ENCODE measurements around the gene WDSUB1. TPM values are rescaled to one million over a fixed set of nuclear protein-coding genes. Genes with fewer than 3 reads are reported as not detected.

Gene WDSUB1
- total and polyA plus RNA-seq, 4 donors = 5.2 to 11.3 (median 8.6) TPM

DNA sequence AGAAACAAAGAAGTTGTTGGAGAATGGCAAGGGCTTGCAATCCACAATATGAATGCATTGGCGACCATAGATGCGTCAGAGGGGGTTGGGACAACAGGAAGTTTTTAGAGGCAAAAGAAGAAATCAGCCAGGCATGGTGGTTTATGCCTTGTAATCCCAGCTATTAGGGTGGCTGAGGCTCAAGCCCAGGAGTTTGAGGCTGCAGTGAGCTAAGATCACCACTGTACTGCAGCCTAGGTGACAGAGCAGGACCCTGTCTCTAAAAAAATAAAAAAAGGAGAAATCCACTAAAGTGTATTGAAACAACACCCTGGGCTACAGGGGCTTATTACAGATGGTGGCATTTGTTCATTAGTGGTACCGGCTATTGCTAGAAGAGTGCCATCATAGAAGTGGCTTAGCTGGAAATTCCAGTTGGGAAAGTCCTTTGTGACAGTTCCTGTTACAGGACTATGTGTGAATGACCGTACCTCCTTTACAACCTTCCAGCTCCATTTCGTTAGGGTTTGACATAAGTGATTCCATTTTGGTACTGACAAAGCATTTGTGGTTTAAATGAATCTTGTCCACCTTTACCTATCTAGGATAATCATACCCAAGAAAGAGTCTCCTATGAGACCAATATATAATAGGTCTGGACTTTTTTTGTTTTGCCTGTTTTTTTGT lies 10.7 kb upstream of the WDSUB1 start:
- H3K9me3 ChIP-seq (ENCODE audit: control insufficient read depth, low read length) = no peaks in the 10 kb centered on the region
- ATAC-seq (ENCODE audit: low FRiP score) = no peak
- no peaks in the 10 kb centered on the region for H3K36me3 ChIP-seq (ENCODE audit: control insufficient read depth in 1 of 2, insufficient read depth in 2 of 2, low read length in 1 of 2)
- DNase-seq = no peak
- H3K4me1 ChIP-seq (ENCODE audit: control insufficient read depth in 1 of 2, insufficient read depth in 2 of 2, low read length in 2 of 2) = no peaks in the 10 kb centered on the region
- H3K4me3 ChIP-seq (ENCODE audit: low read length in 2 of 2) = no peak overlapping the region
- no peaks in the 10 kb centered on the region for H3K27me3 ChIP-seq (ENCODE audit: control insufficient read depth in 1 of 2, insufficient read depth in 2 of 2, low read length in 1 of 2)
- H3K27ac ChIP-seq (ENCODE audit: low read depth in 1 of 2, low read length in 2 of 2) = no peak overlapping the region
- intact Hi-C loops (cut with DNase I) = no loop called here
- WGBS, 2 donors = 89 to 93% methylated on average over 5 of the region's 5 CpGs

- DNase-seq (no peak), ATAC-seq (ENCODE audit: low FRiP score) (no peak)
- intact Hi-C loops (cut with DNase I) = no loop called here
Measured at GRCh38 chr2:159292157-159292556, 5.7 kb upstream of the WDSUB1 start.

GRCh38 chr2:159290289-159290907 lies 3.9 kb upstream of the WDSUB1 start:
- no peaks in the 10 kb centered on the region for H3K9me3 ChIP-seq (ENCODE audit: control insufficient read depth, low read length)
- DNase-seq (no peak), ATAC-seq (ENCODE audit: low FRiP score) (no peak)
- H3K27me3 ChIP-seq (ENCODE audit: control insufficient read depth in 1 of 2, insufficient read depth in 2 of 2, low read length in 1 of 2) = no peaks in the 10 kb centered on the region
- WGBS, 2 donors = 60 to 64% methylated on average over 7 of the region's 7 CpGs
- H3K36me3 ChIP-seq (ENCODE audit: control insufficient read depth in 1 of 2, insufficient read depth in 2 of 2, low read length in 1 of 2) = no peaks in the 10 kb centered on the region
- no peaks in the 10 kb centered on the region for H3K4me1 ChIP-seq (ENCODE audit: control insufficient read depth in 1 of 2, insufficient read depth in 2 of 2, low read length in 2 of 2)
- no peak overlapping the region for H3K27ac ChIP-seq (ENCODE audit: low read depth in 1 of 2, low read length in 2 of 2)
- no peak overlapping the region for H3K4me3 ChIP-seq (ENCODE audit: low read length in 2 of 2)
- intact Hi-C loops (cut with DNase I) = no loop called here

More at GRCh38 chr2:159292157-159292556, 5.7 kb upstream of the WDSUB1 start:
- Histone ChIP-seq H3K27me3 (ENCODE audit: control insufficient read depth in 1 of 2, insufficient read depth in 2 of 2, low read length in 1 of 2) (no peaks in the 10 kb centered on the region), H3K4me3 (ENCODE audit: low read length in 2 of 2) (no peak overlapping the region), H3K27ac (ENCODE audit: low read depth in 1 of 2, low read length in 2 of 2) (no peak overlapping the region), H3K4me1 (ENCODE audit: control insufficient read depth in 1 of 2, insufficient read depth in 2 of 2, low read length in 2 of 2) (no peaks in the 10 kb centered on the region), H3K9me3 (ENCODE audit: control insufficient read depth, low read length) (no peaks in the 10 kb centered on the region), H3K36me3 (ENCODE audit: control insufficient read depth in 1 of 2, insufficient read depth in 2 of 2, low read length in 1 of 2) (no peaks in the 10 kb centered on the region)
- WGBS, 2 donors = 52 to 55% methylated on average over 6 of the region's 6 CpGs

GRCh38 chr2:159287733-159288132 lies 1.2 kb upstream of the WDSUB1 start:
- Histone ChIP-seq H3K36me3 (ENCODE audit: control insufficient read depth in 1 of 2, insufficient read depth in 2 of 2, low read length in 1 of 2) (no peaks in the 10 kb centered on the region), H3K27ac (ENCODE audit: low read depth in 1 of 2, low read length in 2 of 2) (no peak overlapping the region), H3K9me3 (ENCODE audit: control insufficient read depth, low read length) (no peaks in the 10 kb centered on the region), H3K4me1 (ENCODE audit: control insufficient read depth in 1 of 2, insufficient read depth in 2 of 2, low read length in 2 of 2) (no peaks in the 10 kb centered on the region), H3K4me3 (ENCODE audit: low read length in 2 of 2) (no peak overlapping the region), H3K27me3 (ENCODE audit: control insufficient read depth in 1 of 2, insufficient read depth in 2 of 2, low read length in 1 of 2) (no peaks in the 10 kb centered on the region)
- no peak for ATAC-seq (ENCODE audit: low FRiP score)
- DNase-seq = no peak
- intact Hi-C loops (cut with DNase I) = no loop called here

DNA sequence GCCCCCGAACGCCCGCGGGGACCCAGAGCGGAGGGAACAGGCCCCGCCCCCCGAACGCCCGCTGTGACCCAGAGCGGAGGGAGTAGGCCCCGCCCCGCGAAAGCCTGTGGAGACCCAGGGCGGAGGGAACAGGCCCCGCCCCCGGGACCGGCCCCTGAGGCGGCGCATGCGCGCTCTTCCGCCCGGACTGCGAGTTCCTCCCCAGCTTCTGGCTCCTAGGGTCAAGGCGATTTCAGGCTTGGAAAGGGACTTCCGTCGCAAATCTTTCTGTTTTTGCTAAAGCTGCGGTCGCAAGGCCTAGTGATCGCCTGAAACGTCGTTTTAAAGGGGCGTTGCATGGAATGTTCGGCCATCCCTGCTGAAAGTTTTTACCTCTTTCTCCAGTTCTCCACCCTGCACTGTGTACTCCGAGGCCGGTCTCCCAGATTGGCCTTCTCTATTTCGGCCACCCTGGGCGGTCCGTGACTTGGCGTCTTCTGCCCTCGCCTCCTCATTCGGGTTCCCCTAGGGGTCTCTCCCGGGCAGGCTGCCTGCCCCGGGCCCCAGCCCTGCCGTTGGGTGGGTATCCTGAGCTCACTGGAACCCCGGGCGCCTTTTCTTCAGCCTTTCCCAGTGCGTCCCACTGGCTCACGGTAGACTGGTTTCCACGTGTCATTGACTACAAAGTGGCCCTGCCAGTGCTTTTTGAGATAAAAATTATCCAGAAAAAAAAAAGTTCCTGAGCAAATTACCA lies 372 bp upstream of the WDSUB1 start:
- 0 to 1% methylated on average over 49 to 50 of the region's 50 CpGs for WGBS, 2 donors
- H3K9me3 ChIP-seq (ENCODE audit: control insufficient read depth, low read length) = no peaks in the 10 kb centered on the region
- no peaks in the 10 kb centered on the region for H3K36me3 ChIP-seq (ENCODE audit: control insufficient read depth in 1 of 2, insufficient read depth in 2 of 2, low read length in 1 of 2)
- DNase-seq (peak; percentile 99 to 100), ATAC-seq (ENCODE audit: low FRiP score) (peak; percentile 99)
- intact Hi-C loops (cut with DNase I) = no loop called here
- H3K27ac ChIP-seq (ENCODE audit: low read depth in 1 of 2, low read length in 2 of 2) = peak overlapping the region; percentile 31 to 83
- H3K4me1 ChIP-seq (ENCODE audit: control insufficient read depth in 1 of 2, insufficient read depth in 2 of 2, low read length in 2 of 2) = no peaks in the 10 kb centered on the region
- no peaks in the 10 kb centered on the region for H3K27me3 ChIP-seq (ENCODE audit: control insufficient read depth in 1 of 2, insufficient read depth in 2 of 2, low read length in 1 of 2)
- peak overlapping the region; percentile 79 to 82 for H3K4me3 ChIP-seq (ENCODE audit: low read length in 2 of 2)

GRCh38 chr2:159285433-159285832 lies 1.1 kb downstream of the WDSUB1 start:
- WGBS, 2 donors = 84 to 86% methylated on average over 11 of the region's 11 CpGs
- ATAC-seq (ENCODE audit: low FRiP score) (no peak), DNase-seq (no peak)
- H3K36me3 ChIP-seq (ENCODE audit: control insufficient read depth in 1 of 2, insufficient read depth in 2 of 2, low read length in 1 of 2) = no peaks in the 10 kb centered on the region
- H3K4me3 ChIP-seq (ENCODE audit: low read length in 2 of 2) = peak overlapping the region in 1 of 2 donors; percentile 79
- no peaks in the 10 kb centered on the region for H3K4me1 ChIP-seq (ENCODE audit: control insufficient read depth in 1 of 2, insufficient read depth in 2 of 2, low read length in 2 of 2)
- no peak overlapping the region for H3K27ac ChIP-seq (ENCODE audit: low read depth in 1 of 2, low read length in 2 of 2)
- H3K27me3 ChIP-seq (ENCODE audit: control insufficient read depth in 1 of 2, insufficient read depth in 2 of 2, low read length in 1 of 2) = no peaks in the 10 kb centered on the region
- intact Hi-C loops (cut with DNase I) = no loop called here
- no peaks in the 10 kb centered on the region for H3K9me3 ChIP-seq (ENCODE audit: control insufficient read depth, low read length)

DNA sequence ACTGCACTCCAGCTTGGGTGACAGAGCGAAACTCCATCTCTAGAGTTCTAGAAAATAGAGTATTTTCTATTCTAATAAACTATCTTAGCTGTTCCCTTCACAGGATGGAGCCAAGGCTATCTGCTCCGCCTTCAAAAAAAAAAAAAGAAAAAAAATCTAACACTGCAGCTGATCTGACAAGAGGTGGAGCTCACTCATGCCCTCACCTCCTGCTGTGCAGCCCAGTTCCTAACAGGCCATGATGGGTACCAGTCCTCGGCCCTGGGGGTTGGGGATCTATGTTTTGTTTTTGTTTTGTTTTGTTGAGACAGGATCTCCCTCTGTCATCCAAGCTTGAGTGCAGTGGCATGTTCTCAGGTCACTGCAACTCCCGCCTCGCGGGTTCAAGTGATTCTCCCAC lies 3.0 kb downstream of the WDSUB1 start:
- Histone ChIP-seq H3K27me3 (ENCODE audit: control insufficient read depth in 1 of 2, insufficient read depth in 2 of 2, low read length in 1 of 2) (no peaks in the 10 kb centered on the region), H3K9me3 (ENCODE audit: control insufficient read depth, low read length) (no peaks in the 10 kb centered on the region), H3K4me1 (ENCODE audit: control insufficient read depth in 1 of 2, insufficient read depth in 2 of 2, low read length in 2 of 2) (no peaks in the 10 kb centered on the region), H3K27ac (ENCODE audit: low read depth in 1 of 2, low read length in 2 of 2) (no peak overlapping the region), H3K36me3 (ENCODE audit: control insufficient read depth in 1 of 2, insufficient read depth in 2 of 2, low read length in 1 of 2) (no peaks in the 10 kb centered on the region), H3K4me3 (ENCODE audit: low read length in 2 of 2) (no peak overlapping the region)
- intact Hi-C loops (cut with DNase I) = no loop called here
- 72 to 86% methylated on average over 4 to 6 of the region's 6 CpGs for WGBS, 2 donors
- no peak for DNase-seq
- ATAC-seq (ENCODE audit: low FRiP score) = no peak

DNA sequence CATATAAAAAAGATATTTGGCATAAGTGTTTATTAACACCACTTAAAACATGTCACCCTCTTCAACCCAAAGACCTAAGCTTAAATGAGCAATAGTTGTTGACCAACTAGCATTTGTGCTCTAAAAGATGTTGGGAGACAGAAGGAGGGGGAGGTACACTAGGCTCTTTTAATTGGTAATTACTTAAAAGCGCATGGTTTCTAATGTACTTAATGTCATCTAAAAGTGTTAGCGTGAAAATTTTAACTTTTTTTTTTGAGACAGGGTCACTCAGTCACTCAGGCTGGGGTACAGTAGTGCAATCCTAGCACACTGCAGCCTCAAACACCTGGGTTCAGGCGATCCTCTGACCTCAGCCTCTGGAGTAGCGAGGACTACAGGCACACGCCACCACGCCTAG lies 5.5 kb downstream of the WDSUB1 start:
- no peaks in the 10 kb centered on the region for H3K4me1 ChIP-seq (ENCODE audit: control insufficient read depth in 1 of 2, insufficient read depth in 2 of 2, low read length in 2 of 2)
- DNase-seq (no peak), ATAC-seq (ENCODE audit: low FRiP score) (no peak)
- H3K27ac ChIP-seq (ENCODE audit: low read depth in 1 of 2, low read length in 2 of 2) = no peak overlapping the region
- intact Hi-C loops (cut with DNase I) = no loop called here
- H3K9me3 ChIP-seq (ENCODE audit: control insufficient read depth, low read length) = no peaks in the 10 kb centered on the region
- no peaks in the 10 kb centered on the region for H3K27me3 ChIP-seq (ENCODE audit: control insufficient read depth in 1 of 2, insufficient read depth in 2 of 2, low read length in 1 of 2)
- no peak overlapping the region for H3K4me3 ChIP-seq (ENCODE audit: low read length in 2 of 2)
- 97 to 99% methylated on average over 6 of the region's 6 CpGs for WGBS, 2 donors
- no peaks in the 10 kb centered on the region for H3K36me3 ChIP-seq (ENCODE audit: control insufficient read depth in 1 of 2, insufficient read depth in 2 of 2, low read length in 1 of 2)

- H3K9me3 ChIP-seq (ENCODE audit: control insufficient read depth, low read length) = no peaks in the 10 kb centered on the region
- intact Hi-C loops (cut with DNase I) = no loop called here
- no peaks in the 10 kb centered on the region for H3K27me3 ChIP-seq (ENCODE audit: control insufficient read depth in 1 of 2, insufficient read depth in 2 of 2, low read length in 1 of 2)
- no peak for DNase-seq
- H3K27ac ChIP-seq (ENCODE audit: low read depth in 1 of 2, low read length in 2 of 2) = no peak overlapping the region
- H3K4me1 ChIP-seq (ENCODE audit: control insufficient read depth in 1 of 2, insufficient read depth in 2 of 2, low read length in 2 of 2) = no peaks in the 10 kb centered on the region
- ATAC-seq (ENCODE audit: low FRiP score) = no peak
- WGBS, 2 donors = 95 to 99% methylated on average over 2 of the region's 2 CpGs
- H3K4me3 ChIP-seq (ENCODE audit: low read length in 2 of 2) = no peak overlapping the region
- H3K36me3 ChIP-seq (ENCODE audit: control insufficient read depth in 1 of 2, insufficient read depth in 2 of 2, low read length in 1 of 2) = no peaks in the 10 kb centered on the region
Measured at GRCh38 chr2:159279700-159280099, 6.8 kb downstream of the WDSUB1 start.
